Stimulated activated CD8-positive, alpha-beta memory T cell treated with anti-CD3 and anti-CD28 coated beads, Interleukin-4, amount 100 ng/mL, for 1 hour (primary cell): ENCODE measurements around the gene PLD5.

ENCODE experiments used
- DNase-seq, 2 donors: peaks; one replicate each; pipeline ENCODE4 v3.0.0-alpha.2; 2020; ENCODE audit warnings: low read depth in 2 of 2, low spot score in 1 of 2

The PLD5 gene

GRCh38 chr1:242524571-242525359 lies at the start of gene PLD5:
Gene PLD5 (minus strand): TSS chr1:242524697.
- DNase-seq: no peak

- no peak for DNase-seq
These were observed 45.4 kb upstream of the PLD5 start for GRCh38 chr1:242569867-242570266.

- no peak for DNase-seq
These were observed 44.2 kb upstream of the PLD5 start for GRCh38 chr1:242568666-242569065.

- no peak for DNase-seq
These were observed 43.1 kb upstream of the PLD5 start for GRCh38 chr1:242567596-242567995.

GRCh38 chr1:242556759-242557158 lies 32.3 kb upstream of the PLD5 start:
- DNase-seq: no peak

GRCh38 chr1:242556276-242556675 lies 31.8 kb upstream of the PLD5 start:
- no peak for DNase-seq

GRCh38 chr1:242554577-242554976 lies 30.1 kb upstream of the PLD5 start:
- no peak for DNase-seq

- DNase-seq: no peak
These were observed 22.6 kb upstream of the PLD5 start for GRCh38 chr1:242546849-242547729.

- no peak for DNase-seq
These were observed 21.9 kb upstream of the PLD5 start for GRCh38 chr1:242546441-242546840.

- DNase-seq: no peak
These were observed 19.6 kb upstream of the PLD5 start for GRCh38 chr1:242544071-242544470.

GRCh38 chr1:242542271-242542670 lies 17.8 kb upstream of the PLD5 start:
- DNase-seq: no peak

- no peak for DNase-seq
These were observed 11.5 kb upstream of the PLD5 start for GRCh38 chr1:242535986-242536385.

GRCh38 chr1:242534753-242535152 lies 10.3 kb upstream of the PLD5 start:
- DNase-seq: no peak

GRCh38 chr1:242530761-242531160 lies 6.3 kb upstream of the PLD5 start:
- no peak for DNase-seq

- no peak for DNase-seq
These were observed 1.3 kb upstream of the PLD5 start for GRCh38 chr1:242525769-242526168.

- DNase-seq: no peak
These were observed 844 bp upstream of the PLD5 start for GRCh38 chr1:242525360-242525722.

- no peak for DNase-seq
These were observed 552 bp downstream of the PLD5 start for GRCh38 chr1:242523719-242524570.

GRCh38 chr1:242522996-242523718 lies 1.3 kb downstream of the PLD5 start:
- DNase-seq: no peak

GRCh38 chr1:242522304-242522945 lies 2.1 kb downstream of the PLD5 start:
- DNase-seq: no peak

GRCh38 chr1:242515555-242515954 lies 8.9 kb downstream of the PLD5 start:
- DNase-seq: no peak
